HFF-Myc (cell line): ENCODE measurements around the gene CAT.

ENCODE experiments used
- DNase-seq: peaks from one replicate; pipeline ENCODE4 v3.0.0-alpha.2; 2011; ENCODE audit warnings: low read depth; ENCODE audit errors: extremely low read depth
- H3K4me3 ChIP-seq: replicated peaks from 2 replicates; pipeline ENCODE4 v1.5.1; 2011; ENCODE audit warnings: low read depth, mild to moderate bottlenecking, control low read depth, low read length
- TF ChIP-seq, protein P1 (sequence below): IDR thresholded peaks from 2 replicates; pipeline ENCODE4 v1.5.1; 2012; ENCODE audit warnings: mild to moderate bottlenecking, low read depth, low read length, control low read depth; ENCODE audit errors: missing control alignments

The CAT gene

DNA sequence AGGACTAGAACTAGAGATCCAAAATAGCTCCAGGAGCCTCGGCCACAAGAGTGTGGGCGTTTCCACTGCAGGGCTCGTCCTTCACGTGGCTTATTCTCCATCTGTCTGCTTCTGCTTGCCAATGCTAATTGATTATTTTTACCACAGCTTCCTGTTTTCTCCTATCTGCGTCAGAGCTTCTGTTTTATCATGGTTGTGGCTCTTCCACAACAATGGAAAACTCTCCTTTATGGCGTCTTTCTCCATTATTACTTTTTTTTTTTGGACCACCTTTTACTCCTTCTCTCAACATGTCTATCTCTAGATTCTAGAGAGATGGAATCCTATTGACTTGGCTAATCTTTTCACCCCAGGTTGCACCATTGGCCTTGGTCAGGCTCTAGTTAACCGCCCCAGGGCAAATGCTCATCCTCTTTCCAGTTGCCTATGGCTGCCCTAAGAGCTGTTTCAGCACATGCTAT, 25.9 kb downstream of the CAT start:
- DNase-seq = no peak
- no peak overlapping the region for H3K4me3 ChIP-seq
- TF ChIP-seq, protein P1, sequence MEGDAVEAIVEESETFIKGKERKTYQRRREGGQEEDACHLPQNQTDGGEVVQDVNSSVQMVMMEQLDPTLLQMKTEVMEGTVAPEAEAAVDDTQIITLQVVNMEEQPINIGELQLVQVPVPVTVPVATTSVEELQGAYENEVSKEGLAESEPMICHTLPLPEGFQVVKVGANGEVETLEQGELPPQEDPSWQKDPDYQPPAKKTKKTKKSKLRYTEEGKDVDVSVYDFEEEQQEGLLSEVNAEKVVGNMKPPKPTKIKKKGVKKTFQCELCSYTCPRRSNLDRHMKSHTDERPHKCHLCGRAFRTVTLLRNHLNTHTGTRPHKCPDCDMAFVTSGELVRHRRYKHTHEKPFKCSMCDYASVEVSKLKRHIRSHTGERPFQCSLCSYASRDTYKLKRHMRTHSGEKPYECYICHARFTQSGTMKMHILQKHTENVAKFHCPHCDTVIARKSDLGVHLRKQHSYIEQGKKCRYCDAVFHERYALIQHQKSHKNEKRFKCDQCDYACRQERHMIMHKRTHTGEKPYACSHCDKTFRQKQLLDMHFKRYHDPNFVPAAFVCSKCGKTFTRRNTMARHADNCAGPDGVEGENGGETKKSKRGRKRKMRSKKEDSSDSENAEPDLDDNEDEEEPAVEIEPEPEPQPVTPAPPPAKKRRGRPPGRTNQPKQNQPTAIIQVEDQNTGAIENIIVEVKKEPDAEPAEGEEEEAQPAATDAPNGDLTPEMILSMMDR = no peak

- TF ChIP-seq, protein P1 = no peak
- no peak for DNase-seq
- H3K4me3 ChIP-seq = no peak overlapping the region
These were observed 28.2 kb downstream of the CAT start for GRCh38 chr11:34466802-34467488.

GRCh38 chr11:34468209-34468841, 29.6 kb downstream of the CAT start:
- TF ChIP-seq, protein P1 = peak; percentile 75
- peak; percentile 9 for DNase-seq
- no peak overlapping the region for H3K4me3 ChIP-seq

DNA sequence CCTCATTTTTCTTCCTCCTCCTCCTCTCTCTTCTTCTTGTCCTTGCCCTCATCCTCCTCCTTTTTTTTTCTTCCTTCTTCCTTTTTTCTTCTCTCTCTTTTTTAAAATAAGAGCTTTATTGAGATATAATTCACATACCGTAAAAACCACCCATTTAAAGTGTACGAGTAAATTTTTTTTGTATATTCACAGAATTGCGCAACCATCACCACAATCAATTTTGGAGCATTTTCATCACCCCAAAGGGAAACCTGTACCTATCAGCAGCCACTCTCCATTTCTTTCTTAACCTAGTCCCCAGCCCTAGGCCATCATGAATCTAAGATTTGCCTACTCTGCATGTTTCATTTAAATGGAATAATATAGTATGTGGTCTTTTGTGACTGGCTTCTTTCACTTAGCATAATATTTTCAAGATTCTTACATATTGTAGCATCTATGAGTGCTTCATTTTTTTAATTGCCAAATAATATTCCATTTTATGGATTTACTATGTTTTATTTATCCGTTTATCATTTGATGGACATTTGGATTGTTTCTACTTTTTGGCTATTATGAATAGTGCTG, 35.0 kb downstream of the CAT start:
- H3K4me3 ChIP-seq = no peak overlapping the region
- TF ChIP-seq, protein P1 = no peak
- DNase-seq = no peak

- H3K4me3 ChIP-seq = no peak overlapping the region
- no peak for DNase-seq
- TF ChIP-seq, protein P1 = no peak
These were observed 36.9 kb downstream of the CAT start for GRCh38 chr11:34475656-34476055.

DNA sequence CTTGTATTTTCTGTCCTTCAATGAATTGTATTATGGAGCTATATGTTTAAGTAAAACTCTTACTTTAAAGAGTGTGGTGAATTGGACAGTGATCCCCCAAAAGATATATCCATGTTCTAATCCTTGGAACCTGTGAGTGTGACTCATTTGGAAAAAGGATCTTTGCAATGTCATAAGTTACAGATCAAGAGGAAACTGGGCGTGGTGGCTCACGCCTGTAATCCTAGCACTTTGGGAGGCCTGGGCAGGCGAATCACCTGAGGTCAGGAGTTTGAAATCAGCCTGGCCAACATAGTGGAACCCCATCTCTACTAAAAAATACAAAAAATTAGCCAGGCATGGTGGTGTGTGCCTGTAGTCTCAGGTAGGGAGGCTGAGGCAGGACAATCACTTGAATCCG, 38.1 kb downstream of the CAT start:
- no peak for DNase-seq

More for the DNA sequence above, 38.1 kb downstream of the CAT start:
- TF ChIP-seq, protein P1 = no peak
- H3K4me3 ChIP-seq = no peak overlapping the region
